Endometrial microvascular endothelial cells (primary cell): ENCODE measurements around the gene TAPT1. TPM values are rescaled to one million over a fixed set of nuclear protein-coding genes. Genes with fewer than 3 reads are reported as not detected.
"Not testable (repeated sequence)": the region's sequence is repeated elsewhere in the genome, so short reads cannot be mapped to it uniquely, and the experiment has no call there.

ENCODE experiments used
- in situ Hi-C: cut with HindIII; loops from 2 replicates; pipeline ENCODE4 v1.10.0; 2017; ENCODE audit warnings: low sequenced_read_pairs, low pct_unique_long_range_greater_than_20kb; ENCODE audit errors: inconsistent ontology term
- total RNA-seq: library from RNA; depleted of rRNA; stranded (reverse); fragments of >200 nt; gene quantifications from one replicate; pipeline ENCODE4 v1.2.3, GENCODE V29; 2015; ENCODE audit errors: inconsistent ontology term

The TAPT1 gene
- total RNA-seq, 1 donor from 2014 or later, result 8.9 TPM

DNA sequence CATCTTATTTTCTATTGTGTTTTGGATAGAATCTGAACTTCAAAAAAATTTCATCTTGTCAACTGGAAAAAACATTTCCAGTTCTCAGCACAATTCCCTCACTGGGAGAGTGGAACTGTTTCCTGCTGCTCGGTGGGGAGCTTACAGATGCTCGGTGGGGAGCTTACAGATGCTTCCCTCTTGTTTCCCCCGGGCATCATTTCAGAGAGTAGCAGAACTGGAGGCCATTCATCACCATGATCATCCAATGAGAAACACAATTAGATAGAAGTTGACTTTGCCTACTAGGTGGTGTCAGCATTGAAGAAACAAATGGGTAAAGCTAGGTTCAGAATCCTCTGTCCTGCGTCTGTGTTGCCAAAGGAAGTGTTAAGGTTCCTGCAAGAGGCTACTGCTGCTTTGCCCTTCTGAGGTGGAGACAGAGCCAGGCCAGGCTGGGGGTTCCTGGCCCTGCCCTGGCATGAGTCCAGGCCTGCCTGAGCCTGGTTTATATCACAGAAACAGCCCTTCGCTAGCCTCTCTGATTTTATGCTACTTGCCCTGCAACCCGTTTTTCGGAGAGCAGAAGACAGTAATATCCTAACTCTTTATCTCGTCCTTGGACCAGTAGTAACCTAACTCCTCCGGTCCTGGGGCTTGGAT lies 70.6 kb downstream of the TAPT1 start:
- in situ Hi-C loops, result no loop called here

- in situ Hi-C loops, result no loop called here
Measured at GRCh38 chr4:16154451-16154850, 71.8 kb downstream of the TAPT1 start.

DNA sequence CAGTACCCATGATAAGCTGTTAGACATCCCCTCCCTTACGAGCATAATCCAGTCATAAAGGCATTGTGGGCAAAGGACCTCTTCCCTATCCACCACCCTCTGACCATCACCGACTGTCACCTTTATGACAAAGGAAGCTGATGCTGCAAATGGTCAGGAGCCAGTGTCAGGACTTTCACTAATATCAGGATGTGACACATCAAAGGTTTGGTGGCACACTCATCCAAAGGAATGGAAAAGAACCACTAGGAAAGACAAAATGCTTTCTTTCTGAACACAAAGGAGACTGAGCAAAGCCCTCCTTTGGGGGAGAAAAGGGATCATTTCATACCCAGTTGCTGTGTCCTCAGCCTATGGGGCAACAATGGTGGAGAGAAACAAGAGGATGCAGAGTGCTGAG lies 75.6 kb downstream of the TAPT1 start:
- in situ Hi-C loops, result no loop called here

- in situ Hi-C loops, result not testable (repeated sequence)
Measured at GRCh38 chr4:16144913-16145312, 81.4 kb downstream of the TAPT1 start.

DNA sequence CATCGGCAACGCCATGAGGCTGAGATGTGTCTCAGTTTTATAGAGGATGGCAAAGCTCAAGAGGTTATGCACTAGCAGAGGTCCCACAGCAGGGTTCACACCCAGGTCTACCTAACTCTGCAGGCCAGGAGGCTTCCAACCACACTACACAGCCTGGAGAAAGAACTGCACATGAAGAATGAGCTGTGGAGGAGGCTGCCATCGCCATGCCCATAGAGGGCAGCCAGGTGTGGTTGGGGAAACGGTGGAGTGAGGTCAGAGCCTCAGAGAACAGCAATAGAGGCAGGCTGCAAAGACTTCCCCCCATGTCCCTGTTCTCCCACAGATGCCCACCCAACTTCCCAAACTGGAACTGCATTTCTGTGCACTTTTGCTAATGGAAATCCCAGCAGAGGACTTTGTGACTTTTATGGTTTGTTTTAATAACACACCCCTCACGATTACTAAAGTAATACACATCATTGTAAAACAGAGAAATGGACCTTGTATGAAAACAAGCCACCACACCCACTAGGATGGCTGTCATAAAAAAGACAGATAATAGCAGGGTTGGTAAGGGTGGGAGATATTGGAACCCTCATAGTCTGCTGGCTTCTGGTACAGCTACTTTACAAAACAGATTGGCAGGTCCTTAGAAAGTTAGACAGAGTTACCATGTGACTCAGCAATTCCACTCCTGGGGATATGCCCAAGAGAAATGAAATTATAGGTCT lies 83.5 kb downstream of the TAPT1 start:
- in situ Hi-C loops, result no loop called here

DNA sequence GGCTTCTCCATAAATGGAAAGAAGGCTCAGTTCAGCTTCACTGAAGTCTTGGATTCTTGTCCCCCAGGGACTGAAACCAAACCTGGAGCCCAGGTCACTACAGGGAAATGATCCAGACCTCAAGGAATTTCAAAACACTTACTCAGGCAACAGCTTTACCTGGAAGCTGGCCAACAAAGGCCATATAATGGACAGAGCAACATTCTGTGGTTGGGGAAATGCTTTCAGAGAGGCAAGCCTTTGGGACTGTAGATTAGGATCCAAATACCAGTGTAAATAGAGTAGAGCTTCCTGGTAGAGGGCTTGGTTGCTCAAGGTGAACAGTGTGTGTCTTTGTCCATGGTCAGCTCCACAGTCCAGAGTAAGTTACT lies 85.4 kb downstream of the TAPT1 start:
- in situ Hi-C loops, result no loop called here

DNA sequence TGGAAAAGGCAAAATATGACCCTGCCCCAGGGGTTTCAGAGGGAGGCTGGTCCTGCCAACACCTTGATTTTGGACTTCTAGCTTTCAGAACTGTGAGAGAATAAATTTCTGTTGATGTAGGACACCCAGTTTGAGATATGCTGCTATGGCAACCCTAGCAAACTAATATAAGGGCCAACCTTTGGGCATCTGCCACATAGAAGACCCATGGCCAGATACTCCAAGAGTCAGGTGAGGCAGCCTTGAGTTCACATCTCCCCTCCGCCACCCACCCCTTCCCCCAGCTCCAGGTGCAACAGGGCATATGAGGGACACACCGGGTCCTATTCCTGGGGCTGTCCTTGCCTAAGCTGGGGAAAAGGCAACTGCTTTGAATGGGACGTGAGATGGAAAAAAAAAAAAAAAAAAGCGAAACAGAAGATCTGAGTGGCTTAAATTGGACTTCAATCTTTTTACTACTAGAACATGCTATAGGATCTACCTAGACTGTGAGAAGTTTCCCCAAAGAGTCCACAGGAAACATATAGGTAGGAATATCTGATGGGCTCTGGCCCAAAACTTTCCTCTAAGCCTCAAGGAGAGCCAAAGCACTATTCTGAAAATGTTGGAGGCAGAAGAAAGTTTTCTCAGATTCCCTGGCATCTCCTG lies 85.9 kb downstream of the TAPT1 start:
- in situ Hi-C loops, result no loop called here

- in situ Hi-C loops, result no loop called here
Measured at GRCh38 chr4:16139066-16139945, 87.0 kb downstream of the TAPT1 start.

- in situ Hi-C loops, result no loop called here
Measured at GRCh38 chr4:16136827-16137226, 89.4 kb downstream of the TAPT1 start.

- in situ Hi-C loops, result no loop called here
Measured at GRCh38 chr4:16136311-16136710, 90.0 kb downstream of the TAPT1 start.

- in situ Hi-C loops, result no loop called here
Measured at GRCh38 chr4:16133406-16133805, 92.9 kb downstream of the TAPT1 start.

DNA sequence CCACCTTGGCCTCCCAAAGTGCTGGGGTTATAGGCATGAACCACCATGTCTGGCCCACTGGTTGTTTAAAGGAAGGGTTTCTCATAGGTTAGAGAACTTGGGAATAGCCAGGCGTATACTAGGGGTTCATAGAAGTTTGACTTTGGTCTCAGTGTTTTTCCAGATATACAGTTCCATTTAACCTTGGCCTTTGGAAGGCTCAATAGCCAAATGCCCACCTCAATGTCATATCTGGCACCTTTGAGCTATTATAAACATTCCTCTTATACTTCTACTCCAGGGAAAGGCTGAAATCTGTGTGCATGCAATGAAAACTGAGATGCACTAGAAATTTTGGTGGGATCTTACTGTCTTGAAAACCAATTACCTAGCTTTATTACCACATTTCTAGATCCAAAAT lies 95.0 kb downstream of the TAPT1 start:
- in situ Hi-C loops, result no loop called here

DNA sequence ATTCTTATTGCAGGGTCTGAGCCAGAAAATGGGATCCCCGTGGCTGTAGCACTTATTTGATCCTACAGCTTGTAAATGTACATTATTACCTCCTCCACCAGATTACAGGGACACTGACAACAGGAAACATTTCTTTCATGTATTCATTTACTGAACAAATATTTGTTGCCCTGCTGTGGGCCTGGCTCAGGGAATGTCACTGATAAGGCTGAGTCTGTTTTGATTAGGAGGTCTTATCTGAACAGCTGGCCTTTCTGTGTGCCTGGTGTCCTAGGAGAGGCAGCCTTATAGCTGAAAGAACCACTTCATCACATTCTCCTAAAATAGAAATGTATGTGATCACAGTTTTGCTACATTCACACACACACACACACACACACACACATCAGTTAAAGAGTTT lies 96.9 kb downstream of the TAPT1 start:
- in situ Hi-C loops, result no loop called here

DNA sequence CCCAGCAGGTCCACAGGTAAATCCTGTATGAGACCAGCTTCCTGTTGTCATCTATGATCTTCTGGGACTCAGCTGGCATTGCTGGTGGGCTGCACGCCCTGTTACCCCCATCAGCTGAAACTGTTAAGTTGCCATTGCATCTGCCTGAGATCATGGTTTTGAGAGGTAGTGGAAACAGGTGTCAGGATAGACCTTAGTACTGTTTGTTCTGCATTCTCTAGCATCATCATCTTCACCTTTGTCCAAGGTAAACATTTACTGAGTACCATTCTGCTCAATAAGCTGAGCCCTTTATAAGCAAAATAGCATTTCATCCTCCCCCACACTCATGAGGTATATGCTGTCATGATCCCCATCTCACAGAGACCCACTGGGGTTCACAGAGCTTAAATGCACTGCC lies 99.6 kb downstream of the TAPT1 start:
- in situ Hi-C loops, result no loop called here

DNA sequence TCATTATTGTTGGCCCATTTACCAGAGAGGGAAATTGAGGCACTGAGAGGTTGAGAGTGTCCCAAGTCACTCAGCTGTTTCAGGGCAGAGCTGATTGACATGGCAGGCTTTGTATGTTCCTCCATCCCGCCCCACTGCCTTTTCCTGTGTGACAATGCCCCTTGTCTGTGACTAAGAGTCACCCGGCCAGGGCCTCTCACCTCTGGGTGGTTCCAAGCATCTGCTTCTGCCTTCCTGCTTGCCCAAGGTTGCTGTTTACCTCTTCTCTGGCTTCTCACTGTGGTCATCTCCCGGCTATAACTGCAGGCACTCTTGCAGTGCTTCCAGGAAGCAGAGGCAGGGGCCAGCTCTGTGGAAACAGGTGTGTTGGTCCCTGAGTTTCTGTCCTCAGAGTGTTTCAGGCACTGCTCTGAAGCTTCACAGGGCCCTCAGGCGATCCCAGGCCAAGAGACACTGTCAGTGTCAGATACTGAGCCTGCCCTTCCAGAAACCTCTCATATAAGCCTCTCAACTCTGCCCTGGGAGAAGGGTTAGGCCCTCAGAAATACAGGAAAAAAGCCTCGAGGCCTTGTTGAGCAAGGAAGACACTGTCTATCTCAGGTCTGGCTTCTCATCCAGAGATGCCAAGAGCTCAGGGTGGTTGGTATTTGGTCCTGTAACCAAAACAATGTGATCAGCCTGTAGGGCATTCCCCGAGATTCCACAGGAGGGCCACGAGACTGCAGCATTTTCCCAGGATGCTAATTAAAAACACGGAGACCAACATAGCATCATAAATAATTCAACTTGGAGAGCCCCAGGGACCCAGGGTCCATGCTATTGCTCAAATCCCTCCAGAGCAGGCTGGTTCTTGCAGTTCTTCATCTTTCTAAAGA lies 100.5 kb downstream of the TAPT1 start:
- in situ Hi-C loops, result no loop called here

- in situ Hi-C loops, result no loop called here
Measured at GRCh38 chr4:16124232-16124631, 102.0 kb downstream of the TAPT1 start.

DNA sequence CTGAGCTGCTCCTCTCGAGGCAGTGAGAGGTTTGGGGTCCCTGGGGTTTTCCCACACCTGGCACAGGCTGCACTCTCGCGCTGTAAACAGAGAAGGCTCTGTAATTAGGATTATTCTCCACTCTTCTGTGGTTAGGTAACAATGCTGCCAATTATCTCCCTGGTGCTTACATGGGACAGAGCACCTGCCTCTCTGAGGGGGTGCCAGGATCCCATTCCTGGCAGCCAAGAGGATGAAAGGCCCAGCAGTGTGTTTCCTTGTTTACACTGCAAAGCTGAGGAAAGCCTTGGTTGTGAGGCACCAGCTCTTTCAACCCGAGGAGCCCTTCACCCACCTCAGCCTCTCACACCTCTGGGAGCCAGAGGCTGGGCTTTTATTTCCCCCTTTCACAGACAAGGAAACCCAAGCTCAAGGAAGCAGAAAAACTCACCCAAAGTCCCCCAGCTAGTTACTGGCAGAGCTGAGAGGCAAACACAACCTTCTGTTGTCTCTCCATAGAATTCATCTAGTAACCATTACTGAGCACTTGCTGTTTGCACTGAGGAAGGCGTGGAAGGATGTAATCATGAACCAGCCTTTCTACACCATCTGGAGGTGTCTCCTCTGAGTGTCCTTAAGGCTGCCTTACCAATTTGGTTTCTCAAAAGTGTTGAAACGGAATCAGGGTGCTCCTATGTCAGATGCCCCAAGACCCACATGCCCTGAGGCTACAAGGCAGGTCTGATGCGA lies 102.8 kb downstream of the TAPT1 start:
- in situ Hi-C loops, result no loop called here

- in situ Hi-C loops, result no loop called here
Measured at GRCh38 chr4:16122784-16123183, 103.5 kb downstream of the TAPT1 start.
